ENCODE results near the gene KIF21B.
"Not testable (repeated sequence)": the region's sequence is repeated elsewhere in the genome, so short reads cannot be mapped to it uniquely, and the experiment has no call there.

KIF21B gene

DNA sequence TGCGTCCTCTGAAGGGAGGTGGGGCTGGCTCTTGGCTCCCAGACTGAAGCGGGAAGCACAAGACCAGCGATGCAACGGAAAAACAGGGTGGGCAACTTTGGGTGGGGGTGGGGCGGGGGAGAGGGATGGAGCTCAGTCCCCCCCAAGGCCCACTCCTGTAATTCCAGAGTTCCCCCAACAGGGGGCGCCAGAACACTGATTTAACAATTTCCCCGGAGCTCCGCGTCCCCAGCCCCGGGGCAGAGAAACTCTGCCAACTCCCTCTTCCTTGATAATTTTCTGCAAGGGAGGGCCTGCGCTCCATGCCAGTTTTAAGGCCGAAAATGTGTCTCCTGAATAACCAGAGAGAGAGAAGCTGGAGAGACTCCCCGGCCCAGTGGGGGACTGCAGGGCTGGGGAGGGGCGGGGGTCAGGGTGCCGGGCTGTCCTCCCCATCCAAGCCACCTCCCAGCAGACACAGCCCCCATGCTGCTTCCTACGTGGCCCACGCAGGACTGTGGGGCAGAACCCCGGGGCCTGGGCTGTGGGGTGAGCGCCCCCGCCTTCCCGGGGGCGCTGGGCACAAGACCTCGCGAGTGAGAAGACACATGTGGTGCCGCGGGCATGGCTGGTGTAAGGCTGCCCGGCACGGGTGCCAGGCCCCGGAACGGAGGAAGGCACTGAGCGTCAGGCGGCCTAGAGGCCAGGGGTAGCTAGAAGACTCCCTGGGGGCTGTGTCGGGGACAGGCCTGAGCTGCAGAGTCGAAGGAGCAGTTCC lies 51.4 kb downstream of the KIF21B start:
- peak; percentile 57 to 59 for DNase-seq (ENCODE audit: low read depth in 2 of 2)

- no peak for DNase-seq (ENCODE audit: low read depth in 2 of 2)
Observed at GRCh38 chr1:200971428-200971903, 52.0 kb downstream of the KIF21B start.

GRCh38 chr1:200970771-200971427 lies 52.6 kb downstream of the KIF21B start:
- DNase-seq (ENCODE audit: low read depth in 2 of 2) = no peak

GRCh38 chr1:200969726-200970561 lies 53.6 kb downstream of the KIF21B start:
- no peak for DNase-seq (ENCODE audit: low read depth in 2 of 2)

DNA sequence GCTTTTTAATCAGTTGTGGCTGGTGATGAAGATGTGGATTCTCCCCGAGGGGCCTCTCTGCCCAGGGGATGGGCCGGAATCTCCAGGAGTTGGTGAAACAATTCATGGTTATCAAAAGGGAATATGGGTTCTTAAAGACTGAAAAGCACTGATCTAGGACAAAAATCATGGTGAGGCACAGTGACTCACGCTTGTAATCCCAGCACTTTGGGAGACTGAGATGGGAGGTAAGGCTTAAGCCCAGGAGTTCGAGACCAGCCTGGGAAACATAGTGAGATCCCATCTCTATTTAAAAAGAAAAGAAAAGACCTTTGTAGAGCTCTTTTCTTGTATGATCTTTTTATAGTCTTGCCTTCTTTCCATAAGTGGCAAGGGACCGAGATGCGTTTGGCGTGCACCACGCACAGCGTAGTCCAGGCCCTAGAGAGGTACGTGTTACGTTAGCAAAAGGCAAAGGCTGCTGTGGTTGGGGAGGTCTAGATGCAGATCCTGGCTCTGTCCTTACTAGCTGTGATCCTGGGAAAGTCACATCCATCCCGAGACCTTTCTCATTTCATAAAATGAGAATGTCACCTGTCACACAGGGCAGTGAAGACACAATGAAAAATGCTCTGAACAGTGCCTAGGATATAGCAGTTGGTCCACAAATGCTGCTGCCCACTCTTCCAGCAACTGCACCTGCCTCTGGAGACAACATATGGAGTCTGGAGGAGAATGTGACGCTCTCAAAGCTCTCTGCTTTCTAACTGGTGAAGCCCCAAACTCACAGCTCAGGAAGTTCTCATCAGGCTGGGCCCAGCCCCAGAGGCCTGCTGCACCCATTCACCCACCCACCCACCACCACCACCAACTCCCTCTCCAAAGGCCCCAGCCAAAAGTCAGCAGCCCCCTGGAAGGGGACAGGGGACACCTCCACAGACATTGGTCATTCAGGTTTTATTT lies 54.8 kb downstream of the KIF21B start:
- no peak for DNase-seq (ENCODE audit: low read depth in 2 of 2)

DNA sequence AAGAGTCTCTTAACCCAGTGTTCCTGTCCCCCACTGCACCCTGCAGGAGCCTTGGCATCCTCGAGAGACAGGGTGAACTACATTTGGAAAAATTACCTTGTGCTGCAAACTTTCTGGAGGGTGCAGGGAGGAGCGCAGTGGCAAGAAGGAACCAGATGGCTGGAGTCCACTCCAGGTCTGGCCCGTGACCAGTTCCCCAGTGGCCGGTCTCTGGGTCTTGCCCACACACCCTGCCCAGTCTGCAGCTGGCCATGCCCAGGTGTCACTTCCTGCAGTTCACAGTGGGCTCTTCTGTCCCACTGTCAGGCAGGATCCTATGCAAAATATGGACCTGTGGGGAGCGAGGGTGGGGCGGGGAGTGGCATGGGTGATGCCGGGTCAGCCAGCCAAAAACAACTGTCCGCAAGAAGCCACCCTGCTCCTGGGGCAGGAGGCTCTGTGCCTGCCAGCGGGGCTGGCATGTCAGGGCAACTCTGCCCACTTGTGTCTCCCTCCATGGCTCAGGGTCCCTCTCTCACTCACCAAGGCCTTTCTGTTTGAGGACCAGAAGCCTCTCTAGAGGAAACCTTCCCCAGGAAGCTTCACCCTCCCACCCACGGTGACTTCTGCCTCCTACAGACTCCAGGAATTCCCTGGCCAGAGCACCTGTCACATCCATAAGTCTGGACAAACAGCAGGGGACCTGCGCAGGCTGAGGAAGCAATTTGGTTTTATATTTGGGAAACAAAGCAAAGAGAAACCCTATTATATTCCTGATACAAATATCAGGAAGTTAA lies 55.6 kb downstream of the KIF21B start:
- DNase-seq (ENCODE audit: low read depth in 2 of 2) = no peak

DNA sequence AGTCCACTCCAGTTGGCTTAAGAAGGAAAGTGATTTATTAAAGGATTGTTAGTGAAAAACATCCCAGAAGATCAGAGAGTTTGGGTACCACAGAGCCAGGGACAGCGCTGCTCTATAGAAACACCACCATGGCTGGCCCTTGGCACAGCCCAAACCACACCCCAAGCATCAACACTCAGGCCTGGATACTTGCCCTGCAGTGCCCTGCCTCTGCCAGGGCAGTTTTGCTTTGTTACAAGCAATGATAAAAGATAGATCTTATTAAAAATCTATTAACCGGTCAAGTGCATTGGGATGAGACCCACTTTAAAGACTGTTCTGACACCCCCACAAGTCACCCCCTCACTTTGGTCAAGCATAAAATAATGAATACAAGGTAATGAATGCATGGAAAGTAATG lies 56.6 kb downstream of the KIF21B start:
- DNase-seq (ENCODE audit: low read depth in 2 of 2) = no peak

DNA sequence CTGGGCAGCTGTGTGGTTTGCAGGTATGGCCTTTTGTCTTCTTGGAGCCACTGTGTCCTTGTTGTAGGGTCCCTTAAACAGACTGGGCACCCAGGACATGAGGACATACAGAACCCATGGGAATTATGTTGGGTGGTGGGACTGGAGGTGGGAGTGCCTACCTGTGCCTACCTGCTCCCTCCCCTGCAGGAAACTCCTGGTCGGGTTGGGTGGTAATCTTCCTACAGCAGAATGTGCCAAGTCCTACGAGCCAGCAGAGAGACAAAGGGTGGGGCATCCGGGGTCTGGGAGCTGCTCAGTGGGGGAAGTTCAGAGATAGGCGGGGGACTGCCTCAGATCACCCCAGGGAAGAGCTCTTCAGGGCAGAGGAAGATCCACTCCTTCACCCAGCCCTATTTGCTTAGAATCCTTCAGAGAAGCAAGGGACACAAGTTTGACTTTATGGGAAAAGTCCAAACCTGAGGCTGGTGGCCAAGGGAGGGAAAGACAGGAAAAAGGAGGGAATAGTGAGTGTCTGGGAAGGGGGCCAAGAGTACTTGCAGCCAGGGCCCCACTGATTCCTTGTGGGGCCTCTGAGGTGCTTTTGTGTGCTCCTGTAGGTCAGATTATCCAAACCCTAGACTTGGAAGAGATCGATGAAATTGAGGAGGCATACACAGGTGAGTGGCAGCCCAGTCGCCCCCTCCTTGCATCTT lies 58.3 kb downstream of the KIF21B start:
- DNase-seq (ENCODE audit: low read depth in 2 of 2) = no peak

DNA sequence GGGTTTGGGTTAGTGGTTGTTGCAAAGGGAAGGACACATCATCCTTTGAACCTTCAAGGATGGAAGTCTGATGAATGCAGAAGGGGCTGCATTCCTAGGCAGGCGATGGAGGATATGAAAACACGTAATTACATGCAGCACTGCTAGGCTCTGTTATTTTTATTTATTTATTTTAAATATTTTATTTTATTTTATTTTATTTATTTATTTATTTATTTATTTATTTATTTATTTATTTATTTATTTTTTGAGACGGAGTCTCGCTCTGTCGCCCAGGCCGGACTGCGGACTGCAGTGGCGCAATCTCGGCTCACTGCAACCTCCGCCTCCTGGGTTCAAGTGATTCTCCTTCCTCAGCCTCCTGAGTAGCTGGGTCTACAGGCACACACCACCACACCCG lies 59.6 kb downstream of the KIF21B start:
- not testable (repeated sequence) for DNase-seq (ENCODE audit: low read depth in 2 of 2)

- no peak for DNase-seq (ENCODE audit: low read depth in 2 of 2)
Observed at GRCh38 chr1:200963076-200963475, 60.4 kb downstream of the KIF21B start.

- no peak for DNase-seq (ENCODE audit: low read depth in 2 of 2)
Observed at GRCh38 chr1:200962631-200963030, 60.9 kb downstream of the KIF21B start.

GRCh38 chr1:200962151-200962550 lies 61.4 kb downstream of the KIF21B start:
- not testable (repeated sequence) for DNase-seq (ENCODE audit: low read depth in 2 of 2)

DNA sequence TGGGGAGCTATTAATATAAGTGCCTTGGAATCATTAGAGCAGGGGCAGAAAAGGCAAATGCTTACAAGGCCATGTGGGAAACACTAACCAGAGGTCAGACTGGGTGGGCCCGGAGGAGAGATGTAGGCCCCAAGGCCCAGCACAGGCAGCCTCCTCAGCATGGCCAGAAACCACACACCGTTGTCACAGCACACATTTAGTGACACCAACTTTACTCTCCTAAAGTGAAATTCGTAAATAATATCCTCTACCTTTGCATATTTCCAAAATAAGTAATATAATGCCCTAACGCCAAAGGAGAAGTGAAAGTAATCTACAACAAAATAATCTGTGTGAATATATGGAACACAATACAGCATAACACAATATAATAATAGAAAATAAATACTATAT lies 62.6 kb downstream of the KIF21B start:
- DNase-seq (ENCODE audit: low read depth in 2 of 2) = no peak

- DNase-seq (ENCODE audit: low read depth in 2 of 2) = no peak
Observed at GRCh38 chr1:200960236-200960947, 63.1 kb downstream of the KIF21B start.

GRCh38 chr1:200959411-200959921 lies 64.0 kb downstream of the KIF21B start:
- DNase-seq (ENCODE audit: low read depth in 2 of 2) = no peak

DNA sequence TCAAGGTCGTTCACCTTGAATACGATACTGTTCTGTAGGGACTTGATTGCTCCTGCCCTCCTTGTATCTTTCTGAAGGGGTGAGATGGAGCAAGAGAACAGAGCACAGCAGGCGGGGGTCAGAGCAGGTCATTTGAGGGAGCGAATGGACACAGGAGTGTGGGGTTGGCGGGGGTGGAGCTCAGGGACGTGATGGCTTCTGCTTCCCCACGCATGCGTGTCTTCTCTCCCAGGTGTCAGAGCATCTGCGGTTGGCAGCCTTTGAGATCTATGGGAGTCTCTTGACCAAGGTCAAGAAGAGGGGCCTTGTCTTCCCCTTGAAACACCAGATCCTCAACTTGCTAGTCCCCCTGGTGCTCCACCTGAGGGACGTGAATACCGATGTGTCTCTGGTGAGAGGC lies 64.9 kb downstream of the KIF21B start:
- no peak for DNase-seq (ENCODE audit: low read depth in 2 of 2)

DNA sequence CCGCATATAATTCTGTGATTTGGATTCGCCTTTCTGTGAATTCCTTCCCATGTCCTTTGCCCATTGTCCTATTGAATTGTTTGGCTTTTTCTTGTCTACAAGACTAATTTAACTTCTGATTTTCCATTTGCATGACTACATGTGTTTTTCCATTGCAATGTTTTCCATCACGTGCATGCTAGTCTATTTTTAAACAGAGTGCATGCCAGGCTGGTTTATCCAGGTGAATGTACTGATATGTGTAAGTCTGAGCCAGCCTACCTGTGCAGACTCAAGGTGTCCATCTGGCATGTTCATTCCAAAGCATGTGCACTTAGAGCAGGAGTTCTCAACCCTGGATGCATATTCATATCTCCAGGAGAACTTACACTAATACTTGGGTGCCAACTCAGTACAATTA lies 69.1 kb downstream of the KIF21B start:
- no peak for DNase-seq (ENCODE audit: low read depth in 2 of 2)

DNA sequence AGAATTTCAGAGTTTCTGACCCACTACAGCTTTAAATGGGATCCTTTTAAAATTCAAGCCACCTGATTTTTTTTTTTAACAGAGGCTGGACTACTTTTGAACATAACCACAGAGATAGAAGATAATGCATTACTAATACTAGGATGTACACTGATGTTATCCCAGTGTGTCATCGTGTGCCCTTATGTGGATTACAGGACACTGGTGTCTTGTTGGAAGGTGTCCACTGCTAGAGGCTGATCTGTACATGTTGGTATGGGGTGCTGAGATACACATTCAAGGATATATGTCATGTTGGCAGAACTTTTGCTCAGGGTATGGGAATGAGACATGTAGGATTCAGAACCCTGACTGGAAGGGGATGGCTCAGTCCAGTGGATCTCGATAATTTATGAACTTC lies 72.5 kb downstream of the KIF21B start:
- DNase-seq (ENCODE audit: low read depth in 2 of 2) = no peak

GRCh38 chr1:200949626-200950025 lies 73.9 kb downstream of the KIF21B start:
- DNase-seq (ENCODE audit: low read depth in 2 of 2) = no peak

Measured in stimulated activated CD4-positive, alpha-beta T cell treated with anti-CD3 and anti-CD28 coated beads, Interleukin-1b, Interleukin-23, amount 100 ng/mL, for 4 hours (primary cell).